ENCODE data around the gene CHCHD4.
"Not testable (repeated sequence)": the region's sequence is repeated elsewhere in the genome, so short reads cannot be mapped to it uniquely, and the experiment has no call there.

GRCh38 chr3:14120921-14121448 lies 3.7 kb downstream of the CHCHD4 start:
- TF ChIP-seq KDM1A (IDR thresholded peaks at IDR 0.05; ENCODE audit: borderline replicate concordance); POLR2A (IDR thresholded peaks at IDR 0.05; ENCODE audit: low read depth, low read length); ZNF24 (IDR thresholded peaks at IDR 0.05); CBX3 (IDR thresholded peaks at IDR 0.05; ENCODE audit: borderline replicate concordance, low read depth); CBFB (IDR thresholded peaks at IDR 0.05; ENCODE audit: low read depth); E2F8 (IDR thresholded peaks at IDR 0.05; ENCODE audit: low read depth, partially characterized antibody); ESRRA (IDR thresholded peaks at IDR 0.05; ENCODE audit: low read length): not testable (repeated sequence)
- TF ChIP-seq, protein P1, sequence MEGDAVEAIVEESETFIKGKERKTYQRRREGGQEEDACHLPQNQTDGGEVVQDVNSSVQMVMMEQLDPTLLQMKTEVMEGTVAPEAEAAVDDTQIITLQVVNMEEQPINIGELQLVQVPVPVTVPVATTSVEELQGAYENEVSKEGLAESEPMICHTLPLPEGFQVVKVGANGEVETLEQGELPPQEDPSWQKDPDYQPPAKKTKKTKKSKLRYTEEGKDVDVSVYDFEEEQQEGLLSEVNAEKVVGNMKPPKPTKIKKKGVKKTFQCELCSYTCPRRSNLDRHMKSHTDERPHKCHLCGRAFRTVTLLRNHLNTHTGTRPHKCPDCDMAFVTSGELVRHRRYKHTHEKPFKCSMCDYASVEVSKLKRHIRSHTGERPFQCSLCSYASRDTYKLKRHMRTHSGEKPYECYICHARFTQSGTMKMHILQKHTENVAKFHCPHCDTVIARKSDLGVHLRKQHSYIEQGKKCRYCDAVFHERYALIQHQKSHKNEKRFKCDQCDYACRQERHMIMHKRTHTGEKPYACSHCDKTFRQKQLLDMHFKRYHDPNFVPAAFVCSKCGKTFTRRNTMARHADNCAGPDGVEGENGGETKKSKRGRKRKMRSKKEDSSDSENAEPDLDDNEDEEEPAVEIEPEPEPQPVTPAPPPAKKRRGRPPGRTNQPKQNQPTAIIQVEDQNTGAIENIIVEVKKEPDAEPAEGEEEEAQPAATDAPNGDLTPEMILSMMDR (IDR thresholded peaks at IDR 0.05 in 2 of 3, conservative IDR thresholded peaks at IDR 0.05 in 1 of 3; ENCODE audit: control insufficient read depth in 2 of 3, extremely low read depth in 1 of 3, insufficient read depth in 1 of 3, low read depth in 3 of 3, low read length in 3 of 3), result not testable (repeated sequence)
- TF ChIP-seq, protein P2, sequence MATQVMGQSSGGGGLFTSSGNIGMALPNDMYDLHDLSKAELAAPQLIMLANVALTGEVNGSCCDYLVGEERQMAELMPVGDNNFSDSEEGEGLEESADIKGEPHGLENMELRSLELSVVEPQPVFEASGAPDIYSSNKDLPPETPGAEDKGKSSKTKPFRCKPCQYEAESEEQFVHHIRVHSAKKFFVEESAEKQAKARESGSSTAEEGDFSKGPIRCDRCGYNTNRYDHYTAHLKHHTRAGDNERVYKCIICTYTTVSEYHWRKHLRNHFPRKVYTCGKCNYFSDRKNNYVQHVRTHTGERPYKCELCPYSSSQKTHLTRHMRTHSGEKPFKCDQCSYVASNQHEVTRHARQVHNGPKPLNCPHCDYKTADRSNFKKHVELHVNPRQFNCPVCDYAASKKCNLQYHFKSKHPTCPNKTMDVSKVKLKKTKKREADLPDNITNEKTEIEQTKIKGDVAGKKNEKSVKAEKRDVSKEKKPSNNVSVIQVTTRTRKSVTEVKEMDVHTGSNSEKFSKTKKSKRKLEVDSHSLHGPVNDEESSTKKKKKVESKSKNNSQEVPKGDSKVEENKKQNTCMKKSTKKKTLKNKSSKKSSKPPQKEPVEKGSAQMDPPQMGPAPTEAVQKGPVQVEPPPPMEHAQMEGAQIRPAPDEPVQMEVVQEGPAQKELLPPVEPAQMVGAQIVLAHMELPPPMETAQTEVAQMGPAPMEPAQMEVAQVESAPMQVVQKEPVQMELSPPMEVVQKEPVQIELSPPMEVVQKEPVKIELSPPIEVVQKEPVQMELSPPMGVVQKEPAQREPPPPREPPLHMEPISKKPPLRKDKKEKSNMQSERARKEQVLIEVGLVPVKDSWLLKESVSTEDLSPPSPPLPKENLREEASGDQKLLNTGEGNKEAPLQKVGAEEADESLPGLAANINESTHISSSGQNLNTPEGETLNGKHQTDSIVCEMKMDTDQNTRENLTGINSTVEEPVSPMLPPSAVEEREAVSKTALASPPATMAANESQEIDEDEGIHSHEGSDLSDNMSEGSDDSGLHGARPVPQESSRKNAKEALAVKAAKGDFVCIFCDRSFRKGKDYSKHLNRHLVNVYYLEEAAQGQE (IDR thresholded peaks at IDR 0.05; ENCODE audit: low read depth, low read length), result not testable (repeated sequence)

Measured in GM12878 (cell line).